ENCODE results near the gene PAPSS1. TPM values are rescaled to one million over a fixed set of nuclear protein-coding genes. Genes with fewer than 3 reads are reported as not detected.
A peak's percentile ranks its signal among the peaks of the same experiment; 100 is the strongest.

The PAPSS1 gene
- total RNA-seq, 1 experiment from 2014 or later = 59.0 TPM

DNA sequence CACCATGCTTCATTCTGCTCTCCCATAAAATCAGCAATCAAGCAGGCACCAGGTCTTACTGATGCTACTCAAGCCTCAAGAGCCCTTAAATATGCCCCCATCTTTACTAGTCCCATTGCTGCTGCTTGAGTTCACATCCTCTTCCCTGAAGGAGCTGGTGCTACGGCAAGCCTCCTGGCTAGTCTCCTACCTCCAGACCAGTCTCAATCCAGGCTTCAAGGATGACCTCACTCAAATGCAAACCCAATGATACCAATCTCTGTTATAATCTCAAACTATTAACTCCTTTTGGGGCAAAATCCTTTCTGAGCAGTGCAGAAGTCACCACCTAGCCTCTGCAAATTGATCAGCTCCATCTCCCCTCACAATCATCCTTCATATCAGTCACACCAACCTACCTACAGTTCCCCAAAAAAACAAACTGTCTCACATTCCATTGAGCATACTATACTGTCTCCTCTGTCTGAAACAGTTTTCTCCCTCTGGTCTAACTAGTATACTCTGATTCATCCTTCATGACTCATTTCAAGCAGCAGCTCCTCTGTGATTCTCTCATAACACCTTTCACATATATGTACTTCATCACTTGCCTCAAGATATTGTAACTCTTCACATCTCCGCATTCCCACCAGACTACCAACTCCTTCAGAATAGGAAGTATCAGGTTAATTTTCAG lies 30.0 kb downstream of the PAPSS1 start:
- ChIA-PET RAD21 (ENCODE audit: low non-redundant PET in 1 of 2, low total read pairs in 2 of 2, uncharacterized antibody in 2 of 2, unreplicated experiment in 2 of 2) (no interaction called here), CTCF (no interaction called here), POLR2A (no interaction called here)
- H3K79me2 ChIP-seq (ENCODE audit: insufficient read depth, low read length) = no peaks in the 10 kb centered on the region; the same call in 1 of the 2 replicates
- no peaks in the 10 kb centered on the region for H3K9me2 ChIP-seq (ENCODE audit: insufficient read depth)
- H3K36me3 ChIP-seq (ENCODE audit: control insufficient read depth in 1 of 2, insufficient read depth in 2 of 2, low read length in 2 of 2) = no peaks in the 10 kb centered on the region
- intact Hi-C loops (cut with micrococcal nuclease) = no loop called here
- H3K27me3 ChIP-seq (ENCODE audit: insufficient read depth, low read length) = no peaks in the 10 kb centered on the region
- TF ChIP-seq JUND (IDR thresholded peaks at IDR 0.05) = peak; percentile 85
- TF ChIP-seq ELF1 (IDR thresholded peaks at IDR 0.05; ENCODE audit: borderline replicate concordance, low read depth) = no peak
- no peak for TF ChIP-seq ZBTB33 (IDR thresholded peaks at IDR 0.05; ENCODE audit: extremely low read depth, insufficient replicate concordance, low read length)
- 0 out of 2 replicates have a peak, but pooled peaks have one; percentile 21 for TF ChIP-seq SRF (IDR thresholded peaks at IDR 0.05; ENCODE audit: low read depth)
- TF ChIP-seq EZH2phosphoT487 (IDR thresholded peaks at IDR 0.05; ENCODE audit: borderline replicate concordance) = no peak
- peak; percentile 70 for TF ChIP-seq CBX3 (IDR thresholded peaks at IDR 0.05; ENCODE audit: low read depth)
- TF ChIP-seq POLR2AphosphoS5 (IDR thresholded peaks at IDR 0.05; ENCODE audit: low read depth, low read length) = 0 out of 2 replicates have a peak, but pooled peaks have one; percentile 23
- TF ChIP-seq EZH2 (IDR thresholded peaks at IDR 0.05) = no peak
- TF ChIP-seq, protein P1, sequence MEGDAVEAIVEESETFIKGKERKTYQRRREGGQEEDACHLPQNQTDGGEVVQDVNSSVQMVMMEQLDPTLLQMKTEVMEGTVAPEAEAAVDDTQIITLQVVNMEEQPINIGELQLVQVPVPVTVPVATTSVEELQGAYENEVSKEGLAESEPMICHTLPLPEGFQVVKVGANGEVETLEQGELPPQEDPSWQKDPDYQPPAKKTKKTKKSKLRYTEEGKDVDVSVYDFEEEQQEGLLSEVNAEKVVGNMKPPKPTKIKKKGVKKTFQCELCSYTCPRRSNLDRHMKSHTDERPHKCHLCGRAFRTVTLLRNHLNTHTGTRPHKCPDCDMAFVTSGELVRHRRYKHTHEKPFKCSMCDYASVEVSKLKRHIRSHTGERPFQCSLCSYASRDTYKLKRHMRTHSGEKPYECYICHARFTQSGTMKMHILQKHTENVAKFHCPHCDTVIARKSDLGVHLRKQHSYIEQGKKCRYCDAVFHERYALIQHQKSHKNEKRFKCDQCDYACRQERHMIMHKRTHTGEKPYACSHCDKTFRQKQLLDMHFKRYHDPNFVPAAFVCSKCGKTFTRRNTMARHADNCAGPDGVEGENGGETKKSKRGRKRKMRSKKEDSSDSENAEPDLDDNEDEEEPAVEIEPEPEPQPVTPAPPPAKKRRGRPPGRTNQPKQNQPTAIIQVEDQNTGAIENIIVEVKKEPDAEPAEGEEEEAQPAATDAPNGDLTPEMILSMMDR (IDR thresholded peaks at IDR 0.05 in 2 of 3, conservative IDR thresholded peaks at IDR 0.05 in 1 of 3; ENCODE audit: borderline replicate concordance in 1 of 3, insufficient read depth in 1 of 3, low read depth in 2 of 3, low read length in 2 of 3) = no peak
- peak; percentile 88 for TF ChIP-seq FOSL1 (IDR thresholded peaks at IDR 0.05; ENCODE audit: low read depth)
- TF ChIP-seq SP1 (IDR thresholded peaks at IDR 0.05; ENCODE audit: low read depth) = peak; percentile 59
- no peak for TF ChIP-seq MAX (IDR thresholded peaks at IDR 0.05)
- H3K9ac ChIP-seq (ENCODE audit: low read length) = peak overlapping the region; percentile 9; the same call in 1 of the 2 replicates
- BruUV-seq (replicated peaks) = no TSS peak
- peaks cover 9 to 30% of the 10 kb centered on the region in 2 experiments for H3K4me1 ChIP-seq (ENCODE audit: control insufficient read depth in 1 of 2, insufficient read depth in 2 of 2, low read length in 2 of 2)
- H4K20me1 ChIP-seq (ENCODE audit: insufficient read depth) = no peaks in the 10 kb centered on the region
- H3K27ac ChIP-seq (ENCODE audit: low read depth, low read length) = no peak overlapping the region
- no peaks in the 10 kb centered on the region for H3K9me3 ChIP-seq (ENCODE audit: control insufficient read depth in 1 of 2, insufficient read depth in 1 of 2, low read depth in 1 of 2, low read length in 2 of 2)
- DNase-seq (ENCODE audit: low read depth, low spot score) (peak; percentile 60), ATAC-seq (peak; percentile 95)
- H3K4me2 ChIP-seq (ENCODE audit: low read length) = peak overlapping the region; percentile 62
- no peak overlapping the region for H2AFZ ChIP-seq (ENCODE audit: low read depth, low read length, poor library complexity, severe bottlenecking)
- no peak overlapping the region for H3K4me3 ChIP-seq (replicated peaks in 1 of 2; ENCODE audit: low read depth in 1 of 2, low read length in 2 of 2)

Data from HCT116 (cell line).